ENCODE measurements around the gene ALDH4A1. TPM values are rescaled to one million over a fixed set of nuclear protein-coding genes. Genes with fewer than 3 reads are reported as not detected.
"Not testable (repeated sequence)": the region's sequence is repeated elsewhere in the genome, so short reads cannot be mapped to it uniquely, and the experiment has no call there.

The ALDH4A1 gene
- total RNA-seq, 1 donor from 2014 or later: 6.5 TPM

DNA sequence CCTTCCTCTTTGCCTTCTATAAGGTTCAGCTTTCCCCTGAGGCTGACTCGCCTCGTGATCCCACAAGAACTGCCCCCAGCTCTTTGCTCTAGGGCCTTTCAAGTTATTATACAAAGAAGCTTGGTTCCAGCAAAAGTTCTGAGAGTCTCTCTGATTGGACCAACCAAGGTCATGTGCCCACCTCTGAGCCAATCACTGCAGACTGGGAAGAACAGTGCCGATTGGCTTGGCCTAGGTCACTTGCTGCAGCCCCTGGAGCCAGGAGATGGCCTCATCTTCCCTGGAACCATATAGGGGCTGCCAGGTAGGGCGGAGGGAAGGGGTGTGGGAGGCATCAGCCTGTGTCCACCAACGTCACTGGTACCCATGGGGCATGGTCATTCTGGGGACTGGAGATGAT is 65.7 kb downstream of the ALDH4A1 start:
- intact Hi-C loops (cut with micrococcal nuclease): no loop called here
- Mint-ChIP-seq H3K4me3 (no peak overlapping the region), H3K27me3 (peaks cover 15% of the 10 kb centered on the region), H3K36me3 (ENCODE audit: low read depth) (no peaks in the 10 kb centered on the region), H3K4me1 (no peaks in the 10 kb centered on the region), H3K27ac (no peak overlapping the region), H3K9me3 (no peaks in the 10 kb centered on the region)
- CTCF ChIA-PET: no interaction called here
- DNase-seq (no peak), ATAC-seq (ENCODE audit: low read depth) (no peak)
- TF ChIP-seq, protein P1, sequence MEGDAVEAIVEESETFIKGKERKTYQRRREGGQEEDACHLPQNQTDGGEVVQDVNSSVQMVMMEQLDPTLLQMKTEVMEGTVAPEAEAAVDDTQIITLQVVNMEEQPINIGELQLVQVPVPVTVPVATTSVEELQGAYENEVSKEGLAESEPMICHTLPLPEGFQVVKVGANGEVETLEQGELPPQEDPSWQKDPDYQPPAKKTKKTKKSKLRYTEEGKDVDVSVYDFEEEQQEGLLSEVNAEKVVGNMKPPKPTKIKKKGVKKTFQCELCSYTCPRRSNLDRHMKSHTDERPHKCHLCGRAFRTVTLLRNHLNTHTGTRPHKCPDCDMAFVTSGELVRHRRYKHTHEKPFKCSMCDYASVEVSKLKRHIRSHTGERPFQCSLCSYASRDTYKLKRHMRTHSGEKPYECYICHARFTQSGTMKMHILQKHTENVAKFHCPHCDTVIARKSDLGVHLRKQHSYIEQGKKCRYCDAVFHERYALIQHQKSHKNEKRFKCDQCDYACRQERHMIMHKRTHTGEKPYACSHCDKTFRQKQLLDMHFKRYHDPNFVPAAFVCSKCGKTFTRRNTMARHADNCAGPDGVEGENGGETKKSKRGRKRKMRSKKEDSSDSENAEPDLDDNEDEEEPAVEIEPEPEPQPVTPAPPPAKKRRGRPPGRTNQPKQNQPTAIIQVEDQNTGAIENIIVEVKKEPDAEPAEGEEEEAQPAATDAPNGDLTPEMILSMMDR (IDR thresholded peaks at IDR 0.05): no peak
- POLR2A ChIA-PET: no interaction called here

DNA sequence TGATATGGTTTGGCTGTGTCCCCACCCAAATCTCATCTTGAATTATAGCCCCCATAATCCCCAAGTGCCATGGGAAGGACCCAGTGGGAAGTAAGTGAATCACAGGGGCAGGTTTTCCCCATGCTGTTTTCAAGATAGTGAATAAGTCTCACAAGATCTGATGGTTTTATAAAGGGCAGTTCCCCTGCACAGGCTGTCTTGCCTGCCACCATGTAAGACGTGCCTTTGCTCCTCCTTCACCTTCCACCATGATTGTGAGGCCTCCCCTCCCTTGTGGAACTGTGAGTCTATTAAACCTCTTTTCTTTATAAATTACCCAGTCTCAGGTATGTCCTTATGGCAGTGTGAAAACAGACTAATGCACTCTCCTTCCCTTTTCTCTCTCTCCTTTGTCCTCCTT is 70.0 kb downstream of the ALDH4A1 start:
- POLR2A ChIA-PET; H3K9me3 Mint-ChIP-seq; CTCF ChIA-PET; H3K4me3 Mint-ChIP-seq; ATAC-seq (ENCODE audit: low read depth); DNase-seq; H3K36me3 Mint-ChIP-seq (ENCODE audit: low read depth); H3K27ac Mint-ChIP-seq; H3K4me1 Mint-ChIP-seq; intact Hi-C loops (cut with micrococcal nuclease); H3K27me3 Mint-ChIP-seq: not testable (repeated sequence)

DNA sequence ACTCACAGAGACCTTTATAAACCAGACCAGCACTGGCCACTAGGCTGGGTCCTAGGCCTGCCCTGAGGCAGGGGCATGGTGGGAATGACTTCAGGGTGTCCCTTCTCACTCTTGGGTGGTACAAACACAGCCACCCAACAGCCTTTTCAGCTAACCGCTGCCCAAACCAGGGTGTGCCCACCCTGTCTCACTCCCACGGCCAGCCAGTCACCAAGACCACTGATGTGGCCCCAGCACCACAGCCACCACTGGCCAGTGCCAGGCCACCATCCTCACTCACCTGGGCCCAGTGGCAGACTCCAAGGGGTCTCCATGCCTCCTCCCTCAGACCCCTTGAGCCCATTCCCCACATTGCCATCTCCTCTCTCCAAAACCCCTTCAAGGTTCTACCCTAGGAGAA is 70.7 kb downstream of the ALDH4A1 start:
- ATAC-seq (ENCODE audit: low read depth): no peak
- no peak overlapping the region for H3K27ac Mint-ChIP-seq
- ChIA-PET CTCF (no interaction called here), POLR2A (no interaction called here)
- no peak for DNase-seq
- no peak overlapping the region for H3K4me3 Mint-ChIP-seq
- no peaks in the 10 kb centered on the region for H3K36me3 Mint-ChIP-seq (ENCODE audit: low read depth)
- intact Hi-C loops (cut with micrococcal nuclease): no loop called here
- TF ChIP-seq, protein P1 (IDR thresholded peaks at IDR 0.05): no peak
- H3K4me1 Mint-ChIP-seq: no peaks in the 10 kb centered on the region
- peaks cover 7% of the 10 kb centered on the region for H3K9me3 Mint-ChIP-seq
- H3K27me3 Mint-ChIP-seq: peaks cover 10% of the 10 kb centered on the region

DNA sequence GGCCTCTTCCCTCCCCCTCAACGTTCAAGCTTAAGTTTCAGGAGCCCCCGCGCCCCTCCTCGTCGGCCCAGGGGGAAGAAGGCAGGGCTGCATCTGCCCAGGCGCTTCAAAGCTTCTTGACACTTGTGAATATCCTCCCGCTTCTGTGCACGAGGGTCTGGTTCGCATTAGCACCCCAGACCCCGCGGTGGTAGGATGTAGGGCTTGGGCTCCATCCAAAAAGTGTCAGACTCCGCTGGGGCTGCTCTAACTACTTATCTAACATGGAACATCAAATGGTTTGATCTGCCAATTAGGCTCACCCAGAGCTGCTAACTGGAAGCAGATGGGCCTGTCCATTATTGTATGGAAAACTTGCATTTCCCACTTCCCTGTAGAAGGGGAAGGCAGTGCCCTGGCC is 71.8 kb downstream of the ALDH4A1 start:
- DNase-seq (no peak), ATAC-seq (ENCODE audit: low read depth) (no peak)
- peaks cover 10% of the 10 kb centered on the region for H3K27me3 Mint-ChIP-seq
- no peaks in the 10 kb centered on the region for H3K36me3 Mint-ChIP-seq (ENCODE audit: low read depth)
- no peak overlapping the region for H3K27ac Mint-ChIP-seq
- TF ChIP-seq, protein P1 (IDR thresholded peaks at IDR 0.05): no peak
- no peaks in the 10 kb centered on the region for H3K4me1 Mint-ChIP-seq
- POLR2A ChIA-PET: no interaction called here
- H3K9me3 Mint-ChIP-seq: peaks cover 7% of the 10 kb centered on the region
- H3K4me3 Mint-ChIP-seq: no peak overlapping the region
- CTCF ChIA-PET: no interaction called here
- intact Hi-C loops (cut with micrococcal nuclease): no loop called here

DNA sequence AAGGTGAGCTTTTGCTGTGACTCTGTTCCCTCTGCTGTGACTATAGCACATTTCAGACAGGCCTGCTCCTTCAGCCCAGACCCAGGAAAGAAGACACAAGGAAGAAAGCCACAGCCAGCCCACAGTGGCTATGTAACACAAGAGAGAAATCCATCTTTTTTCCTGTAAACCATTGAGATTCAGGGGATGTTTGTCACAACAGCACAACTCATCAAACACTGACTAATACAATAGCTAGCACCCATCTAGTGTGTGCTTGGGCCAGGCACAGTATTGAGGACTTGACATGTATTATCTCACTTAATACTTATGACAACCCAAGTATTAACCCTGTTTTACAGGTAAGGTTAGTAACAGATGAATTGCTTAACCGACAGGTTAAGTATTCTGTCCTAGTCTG is 72.7 kb downstream of the ALDH4A1 start:
- ATAC-seq (ENCODE audit: low read depth): no peak
- ChIA-PET POLR2A (no interaction called here), CTCF (no interaction called here)

DNA sequence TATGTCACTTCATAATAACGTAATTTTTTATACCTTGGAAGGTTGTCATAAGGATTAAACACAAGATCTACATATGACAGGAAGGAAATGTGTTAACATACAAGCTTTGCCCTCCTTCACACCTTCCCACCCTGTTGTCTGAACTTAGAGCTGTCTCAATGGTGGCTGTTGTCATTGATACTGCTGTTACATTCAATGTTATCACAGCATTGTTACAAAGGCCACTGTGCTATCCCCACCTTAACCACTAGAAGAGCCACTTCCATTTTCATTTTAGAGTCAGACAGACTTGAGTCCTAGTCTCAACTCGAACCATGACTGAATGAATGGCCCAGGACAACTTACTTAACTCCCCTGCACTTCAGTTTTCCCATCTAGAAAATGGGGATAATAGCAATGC is 74.1 kb downstream of the ALDH4A1 start:
- Mint-ChIP-seq H3K9me3 (peaks cover 7% of the 10 kb centered on the region), H3K36me3 (ENCODE audit: low read depth) (no peaks in the 10 kb centered on the region), H3K27me3 (peaks cover 6% of the 10 kb centered on the region), H3K4me3 (no peak overlapping the region), H3K27ac (no peak overlapping the region), H3K4me1 (no peaks in the 10 kb centered on the region)
- DNase-seq (no peak), ATAC-seq (ENCODE audit: low read depth) (no peak)
- ChIA-PET CTCF (no interaction called here), POLR2A (no interaction called here)
- TF ChIP-seq, protein P1 (IDR thresholded peaks at IDR 0.05): no peak
- intact Hi-C loops (cut with micrococcal nuclease): no loop called here

More for the DNA sequence above, 72.7 kb downstream of the ALDH4A1 start:
- no peak for DNase-seq
- Mint-ChIP-seq H3K36me3 (ENCODE audit: low read depth) (no peaks in the 10 kb centered on the region), H3K27ac (no peak overlapping the region), H3K4me3 (no peak overlapping the region), H3K4me1 (no peaks in the 10 kb centered on the region), H3K9me3 (peaks cover 7% of the 10 kb centered on the region), H3K27me3 (peaks cover 2% of the 10 kb centered on the region)
- TF ChIP-seq, protein P1 (IDR thresholded peaks at IDR 0.05): no peak
- intact Hi-C loops (cut with micrococcal nuclease): no loop called here
